Measurements from ENCODE around the gene TSPAN3.

Gene TSPAN3

GRCh38 chr15:77021803-77022381 is 49.0 kb downstream of the TSPAN3 start:
- DNase-seq, result no peak

- DNase-seq, result no peak
These were observed 49.8 kb downstream of the TSPAN3 start for GRCh38 chr15:77021088-77021481.

- DNase-seq, result no peak
These were observed 50.4 kb downstream of the TSPAN3 start for GRCh38 chr15:77020348-77021087.

- DNase-seq, result no peak
These were observed 51.2 kb downstream of the TSPAN3 start for GRCh38 chr15:77019521-77020331.

- DNase-seq, result no peak
These were observed 52.0 kb downstream of the TSPAN3 start for GRCh38 chr15:77018796-77019505.

GRCh38 chr15:77017761-77018720 is 52.9 kb downstream of the TSPAN3 start:
- no peak for DNase-seq

GRCh38 chr15:77017091-77017660 is 53.7 kb downstream of the TSPAN3 start:
- no peak for DNase-seq

GRCh38 chr15:77016321-77016695 is 54.6 kb downstream of the TSPAN3 start:
- DNase-seq, result no peak

- no peak for DNase-seq
These were observed 55.1 kb downstream of the TSPAN3 start for GRCh38 chr15:77015646-77016320.

GRCh38 chr15:77014132-77015081 is 56.5 kb downstream of the TSPAN3 start:
- DNase-seq, result no peak

GRCh38 chr15:77013776-77014131 is 57.2 kb downstream of the TSPAN3 start:
- peak; percentile 79 for DNase-seq

- DNase-seq, result peak; percentile 49
These were observed 58.0 kb downstream of the TSPAN3 start for GRCh38 chr15:77012868-77013267.

- no peak for DNase-seq
These were observed 58.7 kb downstream of the TSPAN3 start for GRCh38 chr15:77012117-77012712.

- DNase-seq, result no peak
These were observed 60.1 kb downstream of the TSPAN3 start for GRCh38 chr15:77010857-77011256.

- no peak for DNase-seq
These were observed 60.6 kb downstream of the TSPAN3 start for GRCh38 chr15:77010312-77010686.

- DNase-seq, result no peak
These were observed 61.1 kb downstream of the TSPAN3 start for GRCh38 chr15:77009646-77010311.

GRCh38 chr15:77009176-77009575 is 61.7 kb downstream of the TSPAN3 start:
- DNase-seq, result no peak

GRCh38 chr15:77004189-77004588 is 66.7 kb downstream of the TSPAN3 start:
- no peak for DNase-seq
